Tibial artery (tissue), 4 donors: Measurements from ENCODE around the gene LHPP.

Experiments used
- DNase-seq, 2 donors: peaks; one replicate each; pipeline ENCODE4 v3.0.0-alpha.2; 2019
- H3K27ac ChIP-seq, 2 donors: fragments of 200-600 bp; sonication (generic) in 1 of 2; 1 replicate in 1 of 2; 2 replicates in 1 of 2; pipeline ENCODE4 v1.5.1; 2018 to 2019; ENCODE audit warnings: mild to moderate bottlenecking in 1 of 2
- H3K27me3 ChIP-seq, 2 donors: fragments of 200-600 bp; sonication (generic) in 1 of 2; one replicate each; pipeline versions ENCODE4 v1.5.1 to v1.6.0; 2016 to 2019
- H3K36me3 ChIP-seq, 3 donors: fragments of 200-600 bp; sonication (generic) in 2 of 3; one replicate each; pipeline ENCODE4 v1.5.1; 2016 to 2019; ENCODE audit warnings: mild to moderate bottlenecking in 2 of 3
- H3K4me1 ChIP-seq, 4 donors: fragments of 200-600 bp; sonication (generic) in 2 of 4; 1 replicate in 3 of 4; 2 replicates in 1 of 4; pipeline ENCODE4 v1.5.1; 2016 to 2019
- H3K4me3 ChIP-seq, 2 donors: fragments of 200-600 bp; sonication (generic) in 1 of 2; 1 replicate in 1 of 2; 2 replicates in 1 of 2; pipeline ENCODE4 v1.5.1; 2018 to 2019; ENCODE audit warnings: mild to moderate bottlenecking in 2 of 2
- H3K9me3 ChIP-seq, 3 donors: fragments of 200-600 bp; sonication (generic) in 1 of 3; one replicate each; pipeline ENCODE4 v1.5.1; 2016 to 2019
- intact Hi-C: fragments of 100-400 bp; cut with DNase I; formaldehyde crosslinking; loops from one replicate; pipeline ENCODE4 v1.15.0; 2023; ENCODE audit warnings: low total_unique reads
- TF ChIP-seq, protein P1 (sequence below), 2 experiments: fragments of 200-600 bp in 1 of 2; fragments of 450-650 bp in 1 of 2; IDR thresholded peaks; one replicate each; pipeline ENCODE4 v1.5.1; 2017 to 2019; ENCODE audit warnings: antibody characterized with exemption in 2 of 2, mild to moderate bottlenecking in 1 of 2, moderate library complexity in 1 of 2

Gene LHPP

DNA sequence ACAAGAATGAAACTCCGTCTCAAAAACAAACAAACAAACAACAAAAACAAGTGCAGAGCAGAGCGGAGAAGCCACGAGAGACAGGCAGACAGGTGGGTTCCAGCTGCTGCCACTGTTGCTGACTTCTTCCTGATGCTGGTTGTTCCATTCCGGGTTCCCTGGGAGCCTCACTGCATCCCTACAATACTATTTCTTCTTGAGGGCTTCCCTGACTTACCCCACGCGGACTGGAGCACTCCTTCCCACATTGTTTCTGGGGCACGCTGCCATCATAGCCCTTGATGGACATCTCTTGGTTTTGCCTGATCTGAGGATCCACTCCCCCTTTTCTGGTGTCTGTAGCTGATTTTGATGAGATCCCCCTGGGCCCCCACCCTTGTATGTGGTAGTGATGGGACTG lies 6.2 kb upstream of the LHPP start:
- Histone ChIP-seq H3K4me1 (peaks cover 0 to under 1% (median 0%) of the 10 kb centered on the region in 4 donors), H3K27ac (no peak overlapping the region), H3K36me3 (no peaks in the 10 kb centered on the region), H3K4me3 (no peak overlapping the region), H3K27me3 (peaks cover 0 to 50% of the 10 kb centered on the region in 2 donors), H3K9me3 (no peaks in the 10 kb centered on the region)
- TF ChIP-seq, protein P1, sequence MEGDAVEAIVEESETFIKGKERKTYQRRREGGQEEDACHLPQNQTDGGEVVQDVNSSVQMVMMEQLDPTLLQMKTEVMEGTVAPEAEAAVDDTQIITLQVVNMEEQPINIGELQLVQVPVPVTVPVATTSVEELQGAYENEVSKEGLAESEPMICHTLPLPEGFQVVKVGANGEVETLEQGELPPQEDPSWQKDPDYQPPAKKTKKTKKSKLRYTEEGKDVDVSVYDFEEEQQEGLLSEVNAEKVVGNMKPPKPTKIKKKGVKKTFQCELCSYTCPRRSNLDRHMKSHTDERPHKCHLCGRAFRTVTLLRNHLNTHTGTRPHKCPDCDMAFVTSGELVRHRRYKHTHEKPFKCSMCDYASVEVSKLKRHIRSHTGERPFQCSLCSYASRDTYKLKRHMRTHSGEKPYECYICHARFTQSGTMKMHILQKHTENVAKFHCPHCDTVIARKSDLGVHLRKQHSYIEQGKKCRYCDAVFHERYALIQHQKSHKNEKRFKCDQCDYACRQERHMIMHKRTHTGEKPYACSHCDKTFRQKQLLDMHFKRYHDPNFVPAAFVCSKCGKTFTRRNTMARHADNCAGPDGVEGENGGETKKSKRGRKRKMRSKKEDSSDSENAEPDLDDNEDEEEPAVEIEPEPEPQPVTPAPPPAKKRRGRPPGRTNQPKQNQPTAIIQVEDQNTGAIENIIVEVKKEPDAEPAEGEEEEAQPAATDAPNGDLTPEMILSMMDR (IDR thresholded peaks at IDR 0.05): no peak
- DNase-seq: no peak
- intact Hi-C loops: no loop called here

DNA sequence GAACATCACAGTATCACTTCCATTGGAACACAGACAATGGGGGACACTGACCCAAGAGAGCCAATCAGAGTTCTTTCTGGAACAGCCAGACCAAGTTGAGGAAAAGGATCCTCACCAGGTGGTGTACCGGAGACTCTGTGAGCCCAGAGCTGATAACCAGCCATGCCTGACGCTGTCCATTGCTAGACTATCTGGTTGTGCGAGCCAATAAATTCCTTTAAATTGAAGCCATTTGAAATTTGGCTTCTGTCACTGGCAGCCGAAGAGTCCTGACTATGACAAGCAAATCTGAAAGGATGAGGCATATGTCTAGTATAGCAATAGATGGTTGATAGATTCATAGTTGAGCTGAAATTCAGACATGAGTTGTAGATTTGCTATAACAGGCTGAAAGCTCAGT lies 3.1 kb upstream of the LHPP start:
- Histone ChIP-seq H3K27ac (no peak overlapping the region), H3K4me1 (peaks cover 0 to 6% (median 0%) of the 10 kb centered on the region in 4 donors), H3K36me3 (no peaks in the 10 kb centered on the region), H3K9me3 (no peaks in the 10 kb centered on the region), H3K4me3 (no peak overlapping the region), H3K27me3 (peaks cover 0 to 20% of the 10 kb centered on the region in 2 donors)
- intact Hi-C loops: no loop called here
- DNase-seq: no peak
- TF ChIP-seq, protein P1 (IDR thresholded peaks at IDR 0.05): no peak

DNA sequence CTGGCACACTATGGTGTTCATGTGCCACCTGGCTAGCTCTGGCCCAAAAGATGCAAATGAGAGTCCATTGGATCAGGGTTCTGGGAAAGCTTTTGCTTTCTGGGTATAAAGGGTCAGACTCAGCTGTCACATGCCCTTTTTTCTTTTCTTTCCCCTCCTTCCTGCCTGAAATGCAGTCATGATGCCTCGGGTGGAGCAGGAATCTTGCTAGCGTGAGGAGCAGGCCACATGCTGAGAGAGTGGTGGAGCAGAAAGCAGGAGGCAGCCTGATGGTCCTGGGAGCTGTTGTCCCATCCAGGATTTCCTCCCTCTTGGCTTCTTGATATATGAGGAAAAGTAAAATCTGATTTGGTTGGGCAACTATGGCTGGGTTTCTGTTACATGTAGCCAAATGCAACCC lies 2.7 kb upstream of the LHPP start:
- Histone ChIP-seq H3K4me1 (peaks cover 0 to 6% (median 0%) of the 10 kb centered on the region in 4 donors), H3K4me3 (no peak overlapping the region), H3K9me3 (no peaks in the 10 kb centered on the region), H3K36me3 (no peaks in the 10 kb centered on the region), H3K27me3 (peaks cover 0 to 18% of the 10 kb centered on the region in 2 donors), H3K27ac (no peak overlapping the region)
- intact Hi-C loops: no loop called here
- TF ChIP-seq, protein P1 (IDR thresholded peaks at IDR 0.05): no peak
- DNase-seq: no peak

DNA sequence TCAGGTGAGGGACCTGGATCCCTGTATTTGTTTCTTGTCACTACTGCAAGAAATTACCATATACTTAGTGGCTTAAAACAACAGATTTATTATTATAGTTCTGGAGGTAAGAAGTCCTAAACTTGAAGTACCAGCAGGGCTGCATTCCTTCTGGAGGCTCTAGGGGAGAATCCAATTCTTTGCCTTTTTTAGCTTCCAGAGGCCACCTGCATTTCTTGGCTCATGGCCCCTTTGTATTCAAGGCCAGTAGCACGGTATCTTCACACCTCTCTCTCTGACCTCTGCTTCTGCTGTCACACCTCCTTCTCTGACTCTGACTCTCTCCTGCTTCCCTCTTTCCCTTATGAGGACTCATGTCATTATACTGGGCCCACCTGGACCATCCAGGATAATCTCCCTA lies 2.2 kb upstream of the LHPP start:
- TF ChIP-seq, protein P1 (IDR thresholded peaks at IDR 0.05): no peak
- no peak overlapping the region for H3K27ac ChIP-seq
- peaks cover 0 to 6% (median 0%) of the 10 kb centered on the region in 4 donors for H3K4me1 ChIP-seq
- no peak for DNase-seq
- peaks cover 0 to 15% of the 10 kb centered on the region in 2 donors for H3K27me3 ChIP-seq
- no peak overlapping the region for H3K4me3 ChIP-seq
- intact Hi-C loops: no loop called here
- H3K36me3 ChIP-seq: no peaks in the 10 kb centered on the region
- H3K9me3 ChIP-seq: no peaks in the 10 kb centered on the region

DNA sequence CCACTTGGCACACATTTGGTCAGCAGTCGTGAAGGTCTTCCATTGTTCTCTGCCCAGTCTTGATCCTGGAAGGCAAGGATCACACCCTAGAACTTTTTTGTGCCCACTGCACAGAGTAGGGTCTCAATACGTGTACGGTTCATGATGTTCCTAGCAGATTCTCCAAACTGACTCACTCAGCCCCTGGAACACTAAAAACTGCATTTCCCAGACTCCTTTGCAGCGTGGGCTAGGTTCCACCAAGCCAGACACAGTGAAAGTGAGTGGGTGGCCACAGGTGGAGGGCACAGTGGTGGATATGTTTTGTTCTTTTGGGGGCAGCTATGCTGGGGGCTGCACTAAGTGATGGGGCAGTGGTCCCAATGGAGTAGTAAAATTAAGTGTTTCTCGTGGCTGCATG lies 1.5 kb upstream of the LHPP start:
- intact Hi-C loops: loop anchor here (2.0 kb wide), 1 partner anchor 39 kb away; no protein-coding TSS in a partner anchor
- H3K36me3 ChIP-seq: no peaks in the 10 kb centered on the region
- TF ChIP-seq, protein P1 (IDR thresholded peaks at IDR 0.05): no peak
- DNase-seq: no peak
- peaks cover 0 to 6% (median 0%) of the 10 kb centered on the region in 4 donors for H3K4me1 ChIP-seq
- no peaks in the 10 kb centered on the region for H3K9me3 ChIP-seq
- no peak overlapping the region for H3K4me3 ChIP-seq
- H3K27me3 ChIP-seq: peaks cover 0 to 9% of the 10 kb centered on the region in 2 donors
- H3K27ac ChIP-seq: no peak overlapping the region

DNA sequence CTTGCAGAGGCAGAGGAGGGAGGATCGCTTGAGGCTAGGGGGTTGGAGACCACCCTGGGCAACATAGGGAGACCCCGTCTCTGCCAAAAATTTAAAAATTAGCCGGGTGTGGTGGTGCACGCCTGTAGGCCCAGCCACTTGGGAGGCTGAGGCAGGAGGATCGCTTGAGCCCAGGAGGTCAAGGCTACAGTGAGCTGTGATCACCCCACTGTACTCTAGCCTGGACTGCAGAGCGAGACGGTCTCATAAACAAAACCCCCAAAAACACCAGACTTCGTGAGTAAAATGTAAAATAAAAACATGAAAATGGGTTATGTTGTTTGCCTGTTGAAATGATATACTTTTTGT lies 699 bp downstream of the LHPP start:
- peaks cover 0 to 6% (median 0%) of the 10 kb centered on the region in 4 donors for H3K4me1 ChIP-seq
- intact Hi-C loops: no loop called here
- TF ChIP-seq, protein P1 (IDR thresholded peaks at IDR 0.05): no peak
- no peaks in the 10 kb centered on the region for H3K36me3 ChIP-seq
- peak overlapping the region; percentile 70 to 83 for H3K27ac ChIP-seq
- H3K27me3 ChIP-seq: no peaks in the 10 kb centered on the region
- no peaks in the 10 kb centered on the region for H3K9me3 ChIP-seq
- no peak for DNase-seq
- peak overlapping the region; percentile 63 to 77 for H3K4me3 ChIP-seq
